Karpas-422 (cell line): Measurements from ENCODE around the gene RAD51. TPM values are rescaled to one million over a fixed set of nuclear protein-coding genes. Genes with fewer than 3 reads are reported as not detected.
"Not testable (repeated sequence)": the region's sequence is repeated elsewhere in the genome, so short reads cannot be mapped to it uniquely, and the experiment has no call there.

Experiments
- DNase-seq: peaks from one replicate; pipeline ENCODE4 v3.0.0-alpha.2; 2015
- H2AFZ ChIP-seq: fragments of 200-600 bp; sonication (generic); 2 replicates; pipeline ENCODE4 v1.6.1; 2014; ENCODE audit warnings: antibody characterized with exemption, low read length, mixed read lengths
- H3K27ac ChIP-seq: fragments of 200-600 bp; sonication (generic); 2 replicates; pipeline ENCODE4 v1.5.1; 2014; ENCODE audit warnings: mild to moderate bottlenecking, low read length, moderate library complexity
- H3K27me3 ChIP-seq: fragments of 200-600 bp; sonication (generic); 2 replicates; pipeline ENCODE4 v1.6.1; 2014; ENCODE audit warnings: low read length, mixed read lengths
- H3K36me3 ChIP-seq: fragments of 200-600 bp; sonication (generic); 2 replicates; pipeline ENCODE4 v1.6.1; 2014; ENCODE audit warnings: low read length, mixed read lengths; ENCODE audit not compliant: insufficient read depth
- H3K4me1 ChIP-seq: fragments of 200-600 bp; sonication (generic); 2 replicates; pipeline ENCODE4 v1.6.1; 2014; ENCODE audit warnings: mild to moderate bottlenecking, low read length, mixed read lengths
- H3K4me2 ChIP-seq: fragments of 200-600 bp; sonication (generic); 2 replicates; pipeline ENCODE4 v1.6.1; 2014; ENCODE audit warnings: low read length, low read depth, mild to moderate bottlenecking; ENCODE audit not compliant: poor library complexity, severe bottlenecking
- H3K4me3 ChIP-seq: fragments of 200-600 bp; sonication (generic); 2 replicates; pipeline ENCODE4 v1.5.1; 2014; ENCODE audit warnings: mild to moderate bottlenecking, antibody characterized with exemption, low read length, mixed read lengths
- H3K79me2 ChIP-seq: fragments of 200-600 bp; sonication (generic); 2 replicates; pipeline ENCODE4 v1.6.1; 2014; ENCODE audit warnings: mild to moderate bottlenecking, low read length, mixed read lengths
- H3K9ac ChIP-seq: fragments of 200-600 bp; sonication (generic); 2 replicates; pipeline ENCODE4 v1.6.0; 2014; ENCODE audit warnings: low read length
- H3K9me2 ChIP-seq: fragments of 200-600 bp; sonication (generic), shearing (Covaris generic); replicated peaks from 2 replicates; pipeline ENCODE4 v1.6.0; 2014; ENCODE audit warnings: mild to moderate bottlenecking, low read length, moderate library complexity; ENCODE audit not compliant: insufficient read depth
- H3K9me3 ChIP-seq: fragments of 300-700, 200-600 bp; sonication (generic); 2 replicates; pipeline ENCODE4 v1.6.1; 2014; ENCODE audit warnings: low read length, mixed read lengths
- H4K20me1 ChIP-seq: fragments of 200-600 bp; sonication (generic); 2 replicates; pipeline ENCODE4 v1.6.1; 2014; ENCODE audit warnings: mild to moderate bottlenecking, antibody characterized with exemption, low read length, low read depth; ENCODE audit not compliant: insufficient read depth
- total RNA-seq: library from RNA; depleted of rRNA; stranded (reverse); fragments of >200 nt; shearing (Covaris generic); gene quantifications from 2 replicates; pipeline ENCODE4 v1.2.3, GENCODE V29; 2014; ENCODE audit warnings: low replicate concordance; rRNA removed

RAD51 gene
- 8.6 and 11.4 TPM in 2 replicates for total RNA-seq

- peak; percentile 98 for DNase-seq
- Histone ChIP-seq H3K27me3 (no peaks in the 10 kb centered on the region), H3K79me2 (peaks cover 36% of the 10 kb centered on the region), H3K9me3 (no peaks in the 10 kb centered on the region), H3K9ac (peak within 1 kb of the TSS; percentile 92), H3K36me3 (peaks cover 8% of the 10 kb centered on the region; the same call in 1 of the 2 replicates), H2AFZ (peak within 1 kb of the TSS; percentile 90), H4K20me1 (no peaks in the 10 kb centered on the region), H3K4me2 (peak within 1 kb of the TSS; percentile 95), H3K9me2 (no peaks in the 10 kb centered on the region), H3K4me1 (peaks cover 18% of the 10 kb centered on the region), H3K27ac (peak within 1 kb of the TSS; percentile 87), H3K4me3 (peak within 1 kb of the TSS; percentile 95)
Observed at GRCh38 chr15:40694688-40695468, at the start of gene RAD51. Gene RAD51 (plus strand): TSS chr15:40695174. CDS start chr15:40698759, 3,585 bp downstream.

- Histone ChIP-seq H4K20me1 (no peaks in the 10 kb centered on the region), H3K9ac (no peak overlapping the region), H3K4me1 (no peaks in the 10 kb centered on the region), H2AFZ (no peak overlapping the region), H3K9me3 (no peaks in the 10 kb centered on the region), H3K9me2 (no peaks in the 10 kb centered on the region), H3K27ac (0 out of 2 replicates have a peak overlapping the region, but pooled peaks have one; percentile 15), H3K36me3 (peaks cover 36% of the 10 kb centered on the region), H3K4me3 (no peak overlapping the region), H3K27me3 (no peaks in the 10 kb centered on the region), H3K4me2 (no peak overlapping the region), H3K79me2 (no peaks in the 10 kb centered on the region)
- no peak for DNase-seq
Observed at GRCh38 chr15:40647523-40647922, 47.5 kb upstream of the RAD51 start.

DNA sequence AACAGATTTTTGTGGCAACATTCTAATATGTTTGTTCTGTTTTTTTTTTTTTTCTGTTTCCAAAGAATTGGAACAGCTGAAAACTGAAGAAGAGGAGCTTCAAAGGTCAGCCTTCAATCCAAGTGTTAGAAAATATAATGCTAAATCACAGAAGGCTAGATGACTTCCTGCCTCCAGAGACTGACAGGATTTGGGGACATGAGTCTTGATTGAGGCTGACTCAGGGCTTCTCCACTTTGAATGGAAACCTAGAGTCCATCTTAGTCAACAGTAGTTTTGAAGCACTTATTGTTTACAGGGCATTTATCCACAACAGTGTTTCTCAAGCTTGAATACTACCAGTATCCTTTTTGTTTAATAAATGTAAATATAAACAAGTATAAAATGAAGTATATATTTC lies 44.5 kb upstream of the RAD51 start:
- Histone ChIP-seq H3K36me3 (peaks cover 38% of the 10 kb centered on the region), H2AFZ (no peak overlapping the region), H3K4me1 (no peaks in the 10 kb centered on the region), H3K9me2 (no peaks in the 10 kb centered on the region), H3K4me3 (no peak overlapping the region), H3K79me2 (no peaks in the 10 kb centered on the region), H3K9me3 (no peaks in the 10 kb centered on the region), H4K20me1 (no peaks in the 10 kb centered on the region), H3K27ac (no peak overlapping the region), H3K27me3 (no peaks in the 10 kb centered on the region), H3K4me2 (no peak overlapping the region), H3K9ac (no peak overlapping the region)
- DNase-seq, result no peak

DNA sequence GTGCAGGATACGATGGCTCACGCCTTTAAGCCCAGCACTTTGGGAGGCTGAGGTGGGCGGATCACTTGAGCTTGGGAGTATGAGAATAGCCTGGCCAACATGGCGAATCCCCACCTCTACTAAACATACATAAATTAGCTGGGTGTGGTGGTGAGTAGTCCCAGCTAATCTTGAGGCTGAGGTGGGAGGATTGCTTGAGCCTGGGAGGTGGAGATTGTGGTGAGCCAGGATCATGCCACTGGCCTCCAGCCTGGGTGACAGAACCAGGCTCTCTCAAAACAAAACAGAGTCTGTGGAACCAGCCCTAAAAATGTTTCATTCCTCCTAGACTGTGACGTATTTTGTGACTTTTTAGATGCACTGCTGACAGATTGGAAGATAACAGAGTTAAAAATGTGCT lies 34.3 kb upstream of the RAD51 start:
- no peaks in the 10 kb centered on the region for H3K9me3 ChIP-seq
- no peaks in the 10 kb centered on the region for H3K27me3 ChIP-seq
- H3K27ac ChIP-seq, result no peak overlapping the region
- no peaks in the 10 kb centered on the region for H3K4me1 ChIP-seq
- H3K9me2 ChIP-seq, result no peaks in the 10 kb centered on the region
- no peak overlapping the region for H3K4me3 ChIP-seq
- no peak overlapping the region for H3K9ac ChIP-seq
- no peaks in the 10 kb centered on the region for H3K79me2 ChIP-seq
- no peak for DNase-seq
- H3K4me2 ChIP-seq, result no peak overlapping the region
- H4K20me1 ChIP-seq, result no peaks in the 10 kb centered on the region
- H3K36me3 ChIP-seq, result peaks cover 16% of the 10 kb centered on the region
- no peak overlapping the region for H2AFZ ChIP-seq

DNA sequence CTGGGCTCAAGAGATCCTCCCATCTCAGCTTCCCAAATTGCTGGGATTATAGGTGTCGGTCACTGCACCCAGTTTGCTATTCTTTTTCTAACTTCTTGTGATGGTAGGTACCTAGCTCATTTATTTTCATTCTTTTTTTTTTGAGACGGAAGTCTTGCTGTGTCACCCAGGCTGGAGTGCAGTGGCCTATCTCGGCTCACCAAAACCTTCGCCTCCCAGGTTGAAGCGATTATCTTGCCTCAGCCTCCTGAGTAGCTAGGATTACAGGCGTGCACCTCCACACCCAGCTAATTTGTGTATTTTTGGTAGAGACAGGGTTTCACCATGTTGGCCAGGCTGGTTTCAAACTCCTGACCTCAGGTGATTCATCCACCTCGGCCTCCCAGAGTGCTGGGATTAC lies 30.1 kb upstream of the RAD51 start:
- Histone ChIP-seq H2AFZ (no peak overlapping the region), H3K27me3 (no peaks in the 10 kb centered on the region), H3K4me3 (no peak overlapping the region), H3K9me3 (no peaks in the 10 kb centered on the region), H3K4me1 (no peaks in the 10 kb centered on the region), H4K20me1 (no peaks in the 10 kb centered on the region), H3K4me2 (no peak overlapping the region), H3K27ac (no peak overlapping the region), H3K79me2 (no peaks in the 10 kb centered on the region), H3K36me3 (peaks cover 13% of the 10 kb centered on the region; the same call in 1 of the 2 replicates), H3K9me2 (no peaks in the 10 kb centered on the region), H3K9ac (no peak overlapping the region)
- no peak for DNase-seq

DNA sequence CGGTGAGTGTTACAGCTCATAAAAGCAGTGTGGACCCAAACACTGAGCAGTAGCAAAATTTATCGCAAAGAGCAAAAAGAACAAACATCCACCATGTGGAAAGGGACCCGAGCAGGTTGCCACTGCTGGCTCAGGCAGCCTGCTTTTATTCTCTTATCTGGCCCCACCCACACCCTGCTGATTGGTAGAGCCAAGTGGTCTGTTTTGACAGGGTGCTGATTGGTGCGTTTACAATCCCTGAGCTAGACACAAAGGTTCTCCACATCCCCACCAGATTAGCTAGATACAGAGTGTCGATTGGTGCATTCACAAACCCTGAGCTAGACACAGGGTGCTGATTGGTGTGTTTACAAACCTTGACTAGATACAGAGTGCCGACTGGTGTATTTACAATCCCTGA lies 18.7 kb upstream of the RAD51 start:
- not testable (repeated sequence) for H3K4me3 ChIP-seq, H2AFZ ChIP-seq, DNase-seq, H3K79me2 ChIP-seq, H4K20me1 ChIP-seq, H3K27ac ChIP-seq, H3K9ac ChIP-seq, H3K36me3 ChIP-seq, H3K27me3 ChIP-seq, H3K9me2 ChIP-seq, H3K9me3 ChIP-seq, H3K4me2 ChIP-seq
- peaks cover 18% of the 10 kb centered on the region for H3K4me1 ChIP-seq

- H3K79me2 ChIP-seq, H3K9ac ChIP-seq, H3K4me3 ChIP-seq: not testable (repeated sequence)
Observed at GRCh38 chr15:40676906-40677305, 18.1 kb upstream of the RAD51 start.

GRCh38 chr15:40680151-40680550 lies 14.8 kb upstream of the RAD51 start:
- H3K9me3 ChIP-seq, result no peaks in the 10 kb centered on the region
- no peak overlapping the region for H3K9ac ChIP-seq
- H3K27me3 ChIP-seq, result no peaks in the 10 kb centered on the region
- no peaks in the 10 kb centered on the region; the same call in 1 of the 2 replicates for H3K36me3 ChIP-seq
- H3K4me3 ChIP-seq, result no peak overlapping the region
- H3K4me2 ChIP-seq, result peak overlapping the region; percentile 10
- H3K9me2 ChIP-seq, result no peaks in the 10 kb centered on the region
- peak; percentile 76 for DNase-seq
- no peaks in the 10 kb centered on the region for H3K79me2 ChIP-seq
- H3K27ac ChIP-seq, result peak overlapping the region; percentile 51
- no peak overlapping the region for H2AFZ ChIP-seq
- peaks cover 18% of the 10 kb centered on the region for H3K4me1 ChIP-seq
- no peaks in the 10 kb centered on the region for H4K20me1 ChIP-seq

More at GRCh38 chr15:40676906-40677305, 18.1 kb upstream of the RAD51 start:
- H3K27me3 ChIP-seq, H3K9me2 ChIP-seq, H3K27ac ChIP-seq, H3K4me2 ChIP-seq, H3K9me3 ChIP-seq, DNase-seq, H3K36me3 ChIP-seq, H4K20me1 ChIP-seq, H2AFZ ChIP-seq: not testable (repeated sequence)
- peaks cover 18% of the 10 kb centered on the region for H3K4me1 ChIP-seq
